GM19240 (cell line): ENCODE measurements around the gene C11orf16.
A peak's percentile ranks its signal among the peaks of the same experiment; 100 is the strongest.
"Not testable (repeated sequence)": the region's sequence is repeated elsewhere in the genome, so short reads cannot be mapped to it uniquely, and the experiment has no call there.

Experiments
- DNase-seq: peaks from one replicate; pipeline ENCODE4 v3.0.0; 2011; ENCODE audit warnings: low spot score; ENCODE audit not compliant: insufficient read length

Gene C11orf16, protein sequence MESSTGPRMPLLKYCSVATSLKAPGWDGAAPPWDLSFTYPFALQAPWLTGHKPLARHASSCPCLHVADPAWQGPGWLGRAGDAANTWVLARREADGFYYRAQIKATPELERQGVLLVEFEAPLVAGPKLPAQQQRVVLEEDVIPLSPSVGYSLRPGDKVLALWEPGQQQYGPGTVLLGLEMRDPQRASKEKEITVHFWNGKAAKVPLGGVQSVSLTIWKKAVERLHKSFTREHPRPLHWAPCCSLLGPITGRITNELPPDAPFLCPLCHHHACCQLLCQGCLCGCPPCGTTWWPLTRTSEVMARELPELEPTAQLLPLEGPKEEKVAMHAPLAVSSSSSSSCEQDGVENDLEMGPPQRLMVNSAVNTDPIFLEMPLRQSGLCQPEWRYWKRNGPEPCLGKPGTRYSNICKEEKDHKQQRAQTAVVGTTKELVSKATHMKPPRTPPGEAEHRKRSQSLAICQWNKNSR

DNA sequence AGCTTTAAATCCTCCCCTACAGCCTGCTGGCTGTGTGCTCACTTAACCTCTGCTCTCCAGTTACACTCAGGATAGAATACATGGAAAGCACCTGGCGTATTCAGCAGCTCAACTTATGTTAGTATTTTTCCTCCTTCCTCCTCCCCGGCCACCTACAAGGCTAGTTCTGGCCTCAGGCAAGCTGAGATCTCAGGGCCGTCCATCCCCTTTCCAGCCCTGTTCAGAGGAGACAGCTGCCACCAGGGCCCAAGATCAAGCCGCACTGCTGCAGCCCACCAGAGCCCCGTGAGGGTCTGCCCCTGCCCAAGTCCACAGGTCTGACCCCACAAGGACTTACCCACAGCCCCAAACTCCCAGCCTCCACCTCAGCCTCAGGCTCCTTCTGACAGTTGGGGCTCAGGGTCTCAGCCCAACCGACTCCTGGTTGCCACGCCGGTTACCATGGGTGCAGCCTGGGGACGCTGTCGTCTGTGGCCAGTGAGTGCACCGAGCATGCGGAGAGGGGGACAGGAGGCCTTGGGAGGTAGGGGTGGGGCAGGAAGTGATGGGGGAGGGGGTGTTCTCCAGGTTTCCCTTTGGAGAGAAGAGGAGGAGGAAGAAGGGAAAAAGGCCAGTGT is at the start of gene C11orf16:
TSS of gene C11orf16 (minus strand) at position 384 of the 617 bp plus-strand sequence. CDS start 639 bp downstream, outside the sequence.
- no peak for DNase-seq

DNA sequence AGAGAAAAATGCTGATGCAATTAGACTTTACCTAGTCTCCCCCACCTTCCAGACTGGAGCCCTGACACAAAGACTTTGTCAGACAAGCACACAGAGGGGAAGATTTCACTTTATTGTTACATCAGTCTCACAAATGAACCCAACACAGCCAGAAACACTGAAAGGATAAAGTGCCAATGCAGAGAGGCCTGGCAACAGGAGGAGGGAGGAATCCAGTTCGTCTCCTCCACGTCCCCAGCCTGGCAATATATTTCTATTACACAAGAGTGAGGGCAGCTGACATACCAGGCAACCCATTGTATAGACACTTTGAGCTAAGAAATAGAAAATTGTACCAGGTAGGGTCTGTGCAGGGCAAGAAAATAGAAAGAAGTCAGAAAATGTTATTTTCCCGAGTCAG is 47.7 kb upstream of the C11orf16 start:
- no peak for DNase-seq

DNA sequence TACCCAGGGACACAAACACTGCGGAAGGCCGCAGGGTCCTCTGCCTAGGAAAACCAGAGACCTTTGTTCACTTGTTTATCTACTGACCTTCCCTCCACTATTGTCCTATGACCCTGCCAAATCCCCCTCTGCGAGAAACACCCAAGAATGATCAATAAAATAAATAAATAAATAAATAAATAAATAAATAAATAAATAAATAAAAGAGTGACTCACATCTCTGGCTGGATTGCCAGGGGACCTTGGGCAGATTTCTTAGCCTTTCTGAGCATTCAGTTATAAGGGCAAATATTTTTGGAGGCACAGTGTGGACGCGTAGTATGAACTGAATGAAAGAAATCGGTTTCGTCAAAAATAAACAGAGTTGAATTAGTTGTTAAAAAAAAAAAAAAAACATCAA is 46.6 kb upstream of the C11orf16 start:
- DNase-seq: not testable (repeated sequence)

GRCh38 chr11:8973121-8973520 is 40.4 kb upstream of the C11orf16 start:
- DNase-seq: no peak

DNA sequence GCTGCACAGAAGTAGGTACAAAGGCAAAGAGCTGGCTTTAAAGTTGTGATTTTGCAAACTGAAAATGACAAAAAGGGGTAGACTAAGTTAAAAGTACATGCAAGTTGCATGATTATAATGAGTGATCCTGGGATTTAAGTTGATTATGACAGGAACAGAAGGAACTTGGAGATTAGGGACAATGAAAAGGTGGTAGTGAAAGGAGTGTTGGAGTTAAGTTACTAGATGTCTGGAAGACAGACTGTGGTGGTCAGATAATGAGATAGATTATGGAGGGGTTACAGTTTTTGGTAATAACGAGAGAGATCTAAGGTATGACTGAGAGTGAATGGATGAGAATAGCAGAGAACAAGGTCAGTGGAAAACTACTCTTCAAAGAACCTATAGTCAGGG is 39.2 kb upstream of the C11orf16 start:
- DNase-seq: no peak

- DNase-seq: no peak
Observed at GRCh38 chr11:8971196-8971923, 38.6 kb upstream of the C11orf16 start.

GRCh38 chr11:8967184-8967583 is 34.4 kb upstream of the C11orf16 start:
- DNase-seq: no peak

GRCh38 chr11:8964324-8965320 is 31.9 kb upstream of the C11orf16 start, which contains the start of gene TMEM9B:
Gene TMEM9B, minus strand, starts transcription at chr11:8964442. Its CDS starts 129 bp downstream, at chr11:8964313.
- DNase-seq: peak; percentile 61

GRCh38 chr11:8963569-8964323 is 31.0 kb upstream of the C11orf16 start:
- DNase-seq: peak; percentile 47

DNA sequence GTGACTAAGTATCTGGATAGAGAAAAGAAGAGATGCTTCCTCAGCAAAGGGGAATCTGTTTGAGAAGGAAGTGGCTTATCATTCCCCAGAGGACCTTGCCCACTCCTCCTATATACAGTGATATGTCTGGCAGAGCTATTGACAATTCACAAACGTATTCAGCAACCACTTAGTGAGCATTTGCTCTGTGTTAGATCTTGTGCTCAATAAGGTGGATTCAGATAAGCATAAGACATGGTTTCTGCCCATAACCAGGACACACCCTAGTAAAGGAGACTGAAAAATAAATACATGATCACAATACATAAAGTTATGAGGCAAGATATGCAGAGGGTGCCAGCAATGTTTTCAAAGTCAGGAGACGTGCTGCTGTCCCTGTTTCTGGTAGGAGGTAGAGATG is 30.1 kb upstream of the C11orf16 start:
- DNase-seq: no peak

DNA sequence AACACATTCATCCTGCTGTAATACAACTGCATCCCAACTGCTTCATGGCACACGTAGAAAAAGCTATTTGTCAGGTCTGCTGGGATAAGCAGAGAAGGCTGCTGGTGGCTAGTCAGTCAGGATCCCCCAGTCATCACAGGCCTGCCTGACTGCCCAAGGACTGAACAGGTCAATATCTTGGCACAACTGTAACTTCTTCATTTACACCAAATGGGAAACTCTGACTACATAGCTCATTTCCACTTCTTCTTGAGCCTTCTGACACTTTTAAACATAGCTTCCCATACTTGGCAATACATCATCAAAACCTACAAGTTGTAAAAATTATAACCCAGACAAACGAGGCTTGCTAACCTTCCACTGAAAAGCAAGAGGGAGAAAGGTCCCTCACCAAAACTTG is 28.7 kb upstream of the C11orf16 start:
- no peak for DNase-seq

- peak; percentile 48 for DNase-seq
Observed at GRCh38 chr11:8959546-8960166, 26.9 kb upstream of the C11orf16 start.

DNA sequence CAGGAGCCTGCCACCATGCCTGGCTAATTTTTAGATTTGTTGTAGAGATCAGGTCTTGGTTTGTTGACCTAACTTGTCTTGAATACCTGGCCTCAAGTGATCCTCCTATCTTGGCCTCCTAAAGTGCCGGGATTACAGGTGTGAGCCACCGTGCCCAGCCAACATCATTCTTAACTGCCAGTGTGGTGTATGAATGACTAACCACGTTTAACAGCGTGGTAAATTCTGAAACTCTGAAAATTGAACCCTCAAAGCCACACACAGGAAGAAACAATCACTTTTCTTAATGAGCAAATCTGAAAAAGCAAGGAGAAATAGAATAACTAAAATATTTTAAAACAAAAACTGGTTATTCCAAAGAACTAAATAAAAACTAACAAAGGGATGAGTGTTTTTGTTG is 24.1 kb upstream of the C11orf16 start:
- DNase-seq: no peak

- no peak for DNase-seq
Observed at GRCh38 chr11:8948886-8949285, 16.1 kb upstream of the C11orf16 start.

- no peak for DNase-seq
Observed at GRCh38 chr11:8947230-8947943, 14.6 kb upstream of the C11orf16 start.

DNA sequence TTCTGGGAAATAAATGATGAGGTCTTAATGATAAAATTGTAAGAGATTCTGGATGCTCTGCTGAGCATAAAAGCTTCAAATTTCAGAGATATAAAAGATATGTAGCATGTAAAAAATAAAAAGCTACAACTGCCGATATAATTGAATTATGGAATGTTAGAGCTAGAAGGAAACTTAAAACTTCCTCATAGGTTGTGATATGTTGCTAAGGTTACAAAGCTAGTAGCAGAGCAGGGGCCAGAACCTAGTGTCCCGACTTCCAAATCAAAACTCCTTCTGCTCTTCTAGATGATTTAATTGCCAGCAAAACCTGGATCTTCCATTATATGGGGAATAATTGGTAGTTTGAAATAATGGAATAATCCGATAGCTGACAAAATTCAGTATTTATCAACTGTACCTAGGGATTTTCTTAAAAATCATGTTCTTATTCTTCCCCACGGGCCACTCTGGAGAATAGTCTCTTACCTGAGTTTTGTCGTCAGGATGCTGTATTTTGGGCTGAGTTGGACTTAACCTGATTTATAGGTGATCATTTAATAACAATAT is 9.8 kb upstream of the C11orf16 start, which contains the start of gene ASCL3:
TSS of gene ASCL3 (minus strand) at position 499 of the 549 bp plus-strand sequence. CDS start 4,855 bp downstream, outside the sequence.
- no peak for DNase-seq

DNA sequence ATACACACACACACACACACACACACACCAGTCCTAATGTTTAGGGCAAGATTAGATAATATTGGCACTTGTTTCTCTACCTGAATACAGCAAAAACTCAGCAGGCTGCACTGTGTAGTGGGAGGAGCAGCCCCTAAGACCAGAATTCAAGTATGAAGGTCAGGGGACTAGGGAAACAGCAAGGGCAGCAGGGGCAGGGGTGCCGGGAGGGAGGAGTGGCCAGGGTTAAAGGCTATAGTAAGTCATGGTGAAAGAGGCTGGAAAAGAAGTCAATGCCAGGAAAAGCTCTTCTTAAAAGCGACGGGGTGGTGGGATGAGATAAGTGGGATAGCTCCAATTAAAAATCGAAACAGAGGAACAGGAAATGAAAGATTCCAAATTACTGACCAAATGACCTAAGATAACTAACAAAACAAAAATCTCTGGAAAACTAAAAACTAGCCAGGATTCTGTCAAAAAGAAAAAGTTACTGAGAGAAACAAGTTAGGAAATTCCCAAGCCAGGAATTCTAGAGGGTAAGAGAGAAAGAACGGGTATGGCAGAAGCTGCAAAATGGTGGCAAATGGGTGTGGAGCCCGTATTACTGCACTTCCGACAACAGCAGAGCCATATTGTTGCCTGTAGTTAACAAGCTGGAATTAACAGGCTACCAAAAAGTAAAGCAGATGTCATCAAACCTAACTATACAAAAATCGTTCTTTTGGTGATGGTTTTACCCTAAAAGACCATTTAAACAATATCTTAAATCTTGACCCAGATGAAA is 8.8 kb upstream of the C11orf16 start:
- DNase-seq: no peak

DNA sequence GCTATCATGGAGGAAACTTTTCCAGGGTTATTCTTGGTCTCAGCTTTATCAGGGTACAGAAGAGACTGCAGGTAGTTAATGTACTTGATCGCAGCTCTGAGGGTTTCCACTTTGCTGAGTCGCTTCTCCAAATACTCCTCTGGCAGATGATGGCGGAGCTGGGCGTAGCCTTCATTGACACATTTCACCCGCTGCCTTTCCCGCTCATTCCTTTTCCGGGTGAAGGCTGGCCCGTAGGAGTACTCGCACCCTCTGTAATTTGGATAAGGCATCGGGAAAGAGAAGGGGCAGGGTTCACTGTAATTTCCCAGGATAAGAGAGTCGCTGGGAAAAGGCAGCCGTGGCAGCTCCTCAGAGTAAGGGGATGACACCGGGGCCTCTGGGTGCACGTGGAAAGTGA is 4.9 kb upstream of the C11orf16 start:
- DNase-seq: no peak
